HG02763 (cell line): ENCODE results near the gene GLRB.
"Not testable (repeated sequence)": the region's sequence is repeated elsewhere in the genome, so short reads cannot be mapped to it uniquely, and the experiment has no call there.

ENCODE experiments used
- ATAC-seq: cut with Tn5 transposase; IDR thresholded peaks from one replicate; pipeline ENCODE4 v1.9.1; 2021; ENCODE audit warnings: mild to moderate bottlenecking, moderate library complexity; ENCODE audit not compliant: unreplicated experiment

Gene GLRB

GRCh38 chr4:157075811-157076577, at the start of gene GLRB:
Gene GLRB, plus strand, starts transcription at chr4:157076150. Its CDS starts 1,875 bp downstream, at chr4:157078025.
- ATAC-seq = no peak

- no peak for ATAC-seq
Observed at GRCh38 chr4:157035471-157035870, 40.5 kb upstream of the GLRB start.

GRCh38 chr4:157040405-157040804, 35.5 kb upstream of the GLRB start:
- no peak for ATAC-seq

- ATAC-seq = no peak
Observed at GRCh38 chr4:157043131-157043530, 32.8 kb upstream of the GLRB start.

- peak; percentile 67 for ATAC-seq
Observed at GRCh38 chr4:157045507-157046127, 30.3 kb upstream of the GLRB start.

GRCh38 chr4:157048248-157048647, 27.7 kb upstream of the GLRB start:
- no peak for ATAC-seq

GRCh38 chr4:157050561-157050960, 25.4 kb upstream of the GLRB start:
- ATAC-seq = no peak

GRCh38 chr4:157052429-157053040, 23.4 kb upstream of the GLRB start:
- no peak for ATAC-seq

- no peak for ATAC-seq
Observed at GRCh38 chr4:157057218-157057617, 18.7 kb upstream of the GLRB start.

GRCh38 chr4:157058899-157059298, 17.1 kb upstream of the GLRB start:
- not testable (repeated sequence) for ATAC-seq

- no peak for ATAC-seq
Observed at GRCh38 chr4:157072002-157072401, 3.9 kb upstream of the GLRB start.

- ATAC-seq = no peak
Observed at GRCh38 chr4:157075401-157075800, 549 bp upstream of the GLRB start.

- ATAC-seq = no peak
Observed at GRCh38 chr4:157076578-157076947, 613 bp downstream of the GLRB start.

- no peak for ATAC-seq
Observed at GRCh38 chr4:157079441-157079840, 3.5 kb downstream of the GLRB start.

GRCh38 chr4:157080605-157081004, 4.7 kb downstream of the GLRB start:
- no peak for ATAC-seq

GRCh38 chr4:157095716-157096115, 19.8 kb downstream of the GLRB start:
- ATAC-seq = no peak

GRCh38 chr4:157096439-157096838, 20.5 kb downstream of the GLRB start:
- no peak for ATAC-seq

GRCh38 chr4:157099506-157099905, 23.6 kb downstream of the GLRB start:
- no peak for ATAC-seq

GRCh38 chr4:157104541-157104940, 28.6 kb downstream of the GLRB start:
- no peak for ATAC-seq

- no peak for ATAC-seq
Observed at GRCh38 chr4:157114671-157115070, 38.7 kb downstream of the GLRB start.

GRCh38 chr4:157115613-157116335, 39.8 kb downstream of the GLRB start:
- no peak for ATAC-seq
